K562 (cell line): Measurements from ENCODE around the gene PLXNB1. TPM values are rescaled to one million over a fixed set of nuclear protein-coding genes. Genes with fewer than 3 reads are reported as not detected.

ENCODE experiments used
- ATAC-seq: fragments of 200-7000 bp; cut with Tn5 transposase; 3 replicates; pipeline ENCODE4 v1.9.1; 2020; ENCODE audit warnings: moderate library complexity
- BruUV-seq: library from RNA; stranded (reverse); fragments of 400-500 nt; replicated peaks from 2 replicates; lab custom pipeline; 2021; lab: Mats Ljungman, UMichigan
- CTCF ChIA-PET: fragments of 300-600 bp; formaldehyde crosslinking; extraction: SDS; loops from one replicate; lab custom pipeline; 2021; ENCODE audit warnings: low intra/inter-chr PET ratio; lab: Yijun Ruan, JAX
- POLR2A ChIA-PET: fragments of 300-600, 350-650 bp; sonication (Branson Sonifier 250); formaldehyde crosslinking; extraction: SDS; loops from one replicate; lab custom pipeline; 2021; ENCODE audit warnings: antibody characterized with exemption, inconsistent platforms; lab: Yijun Ruan, JAX
- DNase-seq, 4 experiments: peaks; one replicate each; pipeline versions ENCODE4 v3.0.0 to v3.0.0-alpha.2; 2011 to 2018; ENCODE audit warnings: low spot score in 3 of 4, mixed read lengths in 3 of 4; ENCODE audit errors: extremely low read depth in 1 of 4
- FAIRE-seq: peaks from 2 replicates; lab custom pipeline; 2011; peaks lifted over from hg19 to GRCh38; lab: Jason Lieb, UNC
- H2AFZ ChIP-seq: 2 replicates; pipeline ENCODE4 v1.6.0; 2011; ENCODE audit warnings: low read depth, low read length, control low read depth, inconsistent platforms
- H3K27ac ChIP-seq: fragments of 200-600 bp; 3 replicates; pipeline ENCODE4 v1.8.0; 2011; ENCODE audit warnings: low read depth, mild to moderate bottlenecking, control low read depth, inconsistent platforms, low read length, moderate library complexity, mixed read lengths; ENCODE audit errors: extremely low read depth
- H3K27me3 ChIP-seq, 2 experiments: fragments of 300-600 bp in 1 of 2; 2 replicates in 1 of 2; 3 replicates in 1 of 2; pipeline versions ENCODE4 v1.6.0 to v1.8.0; 2011; ENCODE audit warnings: inconsistent platforms in 2 of 2, low read length in 2 of 2, mild to moderate bottlenecking in 1 of 2, mixed read lengths in 1 of 2, moderate library complexity in 1 of 2; ENCODE audit not compliant: control insufficient read depth in 2 of 2, insufficient read depth in 2 of 2
- H3K36me3 ChIP-seq: fragments of 300-600 bp; 3 replicates; pipeline ENCODE4 v1.8.0; 2011; ENCODE audit warnings: mild to moderate bottlenecking, low read length, inconsistent platforms; ENCODE audit not compliant: control insufficient read depth, insufficient read depth
- H3K4me1 ChIP-seq, 2 experiments: fragments of 200-600 bp in 1 of 2; replicated peaks in 1 of 2; 2 replicates in 1 of 2; 3 replicates in 1 of 2; pipeline versions ENCODE4 v1.5.1 to v1.8.0; 2011; ENCODE audit warnings: inconsistent platforms in 2 of 2, low read length in 2 of 2, mild to moderate bottlenecking in 1 of 2, mixed read lengths in 1 of 2, moderate library complexity in 1 of 2; ENCODE audit not compliant: control insufficient read depth in 2 of 2, insufficient read depth in 2 of 2
- H3K4me2 ChIP-seq: 2 replicates; pipeline ENCODE4 v1.6.1; 2011; ENCODE audit warnings: low read length, control low read depth, inconsistent platforms, mixed read lengths; ENCODE audit not compliant: insufficient read depth
- H3K4me3 ChIP-seq: fragments of 200-600 bp; sonication (generic), shearing (Covaris generic); 2 replicates; pipeline ENCODE4 v1.5.1; 2016; ENCODE audit warnings: control low read depth, inconsistent platforms
- H3K79me2 ChIP-seq: fragments of 200-600 bp; 3 replicates; pipeline ENCODE4 v1.8.0; 2011; ENCODE audit warnings: low read length, inconsistent platforms; ENCODE audit not compliant: control insufficient read depth, insufficient read depth
- H3K9ac ChIP-seq, 2 experiments: 2 replicates each; pipeline versions ENCODE4 v1.6.0 to v1.6.1; 2011; ENCODE audit warnings: low read depth in 2 of 2, low read length in 2 of 2, control low read depth in 1 of 2, inconsistent platforms in 1 of 2, mild to moderate bottlenecking in 1 of 2, mixed read lengths in 1 of 2; ENCODE audit not compliant: insufficient read depth in 1 of 2
- H3K9me1 ChIP-seq: one replicate; pipeline ENCODE4 v1.6.0; 2011; ENCODE audit warnings: inconsistent platforms, mild to moderate bottlenecking, low read length, moderate library complexity; ENCODE audit not compliant: control insufficient read depth, insufficient read depth
- H3K9me3 ChIP-seq: replicated peaks from 2 replicates; pipeline ENCODE4 v1.5.1; 2011; ENCODE audit warnings: low read depth, low read length, inconsistent platforms; ENCODE audit not compliant: control insufficient read depth, insufficient read depth
- H4K20me1 ChIP-seq: replicated peaks from 2 replicates; pipeline ENCODE4 v1.6.1; 2011; ENCODE audit warnings: low read length, inconsistent platforms, mixed read lengths; ENCODE audit not compliant: control insufficient read depth, insufficient read depth
- ATF2 ChIP-seq: sonication (generic); formaldehyde crosslinking; IDR thresholded peaks from 2 replicates; pipeline ENCODE4 v1.8.1; 2022; ENCODE audit warnings: missing genetic modification reagents
- CAMTA2 ChIP-seq: fragments of 250-450 bp; sonication (Bioruptor Pico); conservative IDR thresholded peaks from 2 replicates; pipeline ENCODE4 v1.5.1; 2022
- NFRKB ChIP-seq: fragments of 450-650 bp; IDR thresholded peaks from 2 replicates; pipeline ENCODE4 v1.6.1; 2016; ENCODE audit warnings: low read depth
- PHF8 ChIP-seq: fragments of 200-600 bp; sonication (generic); IDR thresholded peaks from 2 replicates; pipeline ENCODE4 v1.6.1; 2012; ENCODE audit warnings: mixed run types, mild to moderate bottlenecking, inconsistent platforms, low read length, moderate library complexity, borderline replicate concordance
- RAD21 ChIP-seq, 2 experiments: fragments of 250-450 bp in 1 of 2; fragments of 450-650 bp in 1 of 2; sonication (Bioruptor Pico) in 1 of 2; formaldehyde crosslinking in 1 of 2; IDR thresholded peaks in 1 of 2; conservative IDR thresholded peaks in 1 of 2; 2 replicates each; pipeline versions ENCODE4 v1.4.0 to v1.8.0; 2020 to 2022; ENCODE audit warnings: mild to moderate bottlenecking in 2 of 2, moderate library complexity in 1 of 2
- YY1 ChIP-seq, 3 experiments: IDR thresholded peaks; 2 replicates each; pipeline ENCODE4 v1.6.1; 2011; ENCODE audit warnings: low read length in 2 of 3, mild to moderate bottlenecking in 2 of 3, moderate library complexity in 2 of 3, borderline replicate concordance in 1 of 3, control low read depth in 1 of 3, low read depth in 1 of 3; ENCODE audit not compliant: insufficient read depth in 3 of 3, insufficient replicate concordance in 2 of 3, control insufficient read depth in 1 of 3, insufficient read length in 1 of 3; ENCODE audit errors: extremely low read depth in 1 of 3
- WGBS: fragments of 100-300 bp; shearing (Covaris generic); methylation state at CpG from one replicate; pipeline ENCODE4 v1.1.6; 2016; ENCODE audit warnings: low coverage, mixed read lengths; ENCODE audit not compliant: insufficient coverage; ENCODE audit errors: missing lambda C conversion rate; 5-methylcytosine and 5-hydroxymethylcytosine counted together
- in situ Hi-C: fragments of 300-500 bp; cut with MboI; formaldehyde crosslinking; loops from 4 replicates; pipeline ENCODE4 v1.15.0; 2018; ENCODE audit warnings: inconsistent platforms, mixed read lengths
- intact Hi-C: fragments of 100-400 bp; cut with micrococcal nuclease; formaldehyde crosslinking; loops from 2 replicates; pipeline ENCODE4 v1.14.2; 2022
- polyA plus RNA-seq, 8 experiments: library from polyadenylated mRNA; depleted of rRNA in 4 of 8; stranded (reverse) in 5 of 8; unstranded in 3 of 8; fragments of >200 nt; fragmentation: Nextera tagmentation in 2 of 8; fragmentation: Illumina TruSeq in 1 of 8; extraction: Ambion mirVana in 2 of 8; extraction: Trizol in 1 of 8; gene quantifications; 2 replicates each; pipeline versions ENCODE4 v1.2.1 to v1.2.3, GENCODE V29; 2011 to 2014; ENCODE audit warnings: inconsistent platforms in 1 of 8, missing spikeins in 1 of 8
- total RNA-seq, 7 experiments: library from RNA; depleted of rRNA in 6 of 7; stranded (reverse); fragments of >200 nt in 6 of 7; fragmentation: Illumina TruSeq in 2 of 7; extraction: Trizol in 2 of 7; gene quantifications; 2 replicates each; pipeline versions ENCODE4 v1.2.1 to v1.2.3, GENCODE V29; 2011 to 2021; ENCODE audit warnings: low replicate concordance in 1 of 7
- TF ChIP-seq, protein P1 (sequence below): sonication (generic); formaldehyde crosslinking; IDR thresholded peaks from 2 replicates; pipeline ENCODE4 v1.8.0; 2022; ENCODE audit warnings: mild to moderate bottlenecking, missing genetic modification reagents
- TF ChIP-seq, protein P2 (sequence below): fragments of 450-650 bp; formaldehyde crosslinking; IDR thresholded peaks from 2 replicates; pipeline ENCODE4 v1.4.0; 2020; ENCODE audit warnings: mild to moderate bottlenecking, moderate library complexity
- TF ChIP-seq, protein P3 (sequence below): fragments of 250-450 bp; sonication (Bioruptor Pico); IDR thresholded peaks from 2 replicates; pipeline ENCODE4 v1.4.0; 2020; ENCODE audit warnings: mild to moderate bottlenecking, moderate library complexity
- TF ChIP-seq, protein P4 (sequence below): sonication (generic); formaldehyde crosslinking; IDR thresholded peaks from 2 replicates; pipeline ENCODE4 v1.8.0; 2022; ENCODE audit warnings: mild to moderate bottlenecking, missing genetic modification reagents

PLXNB1 gene
- total and polyA plus RNA-seq, 9 of the 15 experiments (the other 6 are each of a cell fraction or from before 2014, with no cell fraction given): 0.17 to 17.4 (median 6.0) TPM

DNA sequence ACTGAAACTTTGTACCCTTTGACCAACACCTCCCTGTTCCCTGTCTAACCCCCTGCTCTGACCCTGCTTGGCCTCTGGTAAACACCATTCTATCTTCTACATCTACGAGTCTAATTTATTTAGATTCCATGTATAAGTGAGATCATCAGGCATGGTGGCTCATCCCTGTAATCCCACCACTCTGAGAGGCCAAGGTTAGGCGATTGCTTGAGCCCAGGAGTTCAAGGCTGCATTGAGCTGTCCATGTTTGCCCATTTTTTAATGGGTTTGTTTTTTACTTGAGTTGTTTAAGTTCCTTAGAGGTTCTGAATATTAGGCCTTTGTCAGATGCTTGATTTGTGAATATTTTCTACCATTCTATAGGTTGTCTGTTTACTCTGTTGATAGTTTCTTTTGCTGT lies 40.9 kb downstream of the PLXNB1 start:
- no peak for TF ChIP-seq ATF2 (CRISPR knock-in tag)
- TF ChIP-seq NFRKB: no peak
- TF ChIP-seq, protein P1, sequence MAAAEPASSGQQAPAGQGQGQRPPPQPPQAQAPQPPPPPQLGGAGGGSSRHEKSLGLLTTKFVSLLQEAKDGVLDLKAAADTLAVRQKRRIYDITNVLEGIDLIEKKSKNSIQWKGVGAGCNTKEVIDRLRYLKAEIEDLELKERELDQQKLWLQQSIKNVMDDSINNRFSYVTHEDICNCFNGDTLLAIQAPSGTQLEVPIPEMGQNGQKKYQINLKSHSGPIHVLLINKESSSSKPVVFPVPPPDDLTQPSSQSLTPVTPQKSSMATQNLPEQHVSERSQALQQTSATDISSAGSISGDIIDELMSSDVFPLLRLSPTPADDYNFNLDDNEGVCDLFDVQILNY: no peak
- TF ChIP-seq CAMTA2 (CRISPR knock-in tag): no peak
- TF ChIP-seq, protein P2, sequence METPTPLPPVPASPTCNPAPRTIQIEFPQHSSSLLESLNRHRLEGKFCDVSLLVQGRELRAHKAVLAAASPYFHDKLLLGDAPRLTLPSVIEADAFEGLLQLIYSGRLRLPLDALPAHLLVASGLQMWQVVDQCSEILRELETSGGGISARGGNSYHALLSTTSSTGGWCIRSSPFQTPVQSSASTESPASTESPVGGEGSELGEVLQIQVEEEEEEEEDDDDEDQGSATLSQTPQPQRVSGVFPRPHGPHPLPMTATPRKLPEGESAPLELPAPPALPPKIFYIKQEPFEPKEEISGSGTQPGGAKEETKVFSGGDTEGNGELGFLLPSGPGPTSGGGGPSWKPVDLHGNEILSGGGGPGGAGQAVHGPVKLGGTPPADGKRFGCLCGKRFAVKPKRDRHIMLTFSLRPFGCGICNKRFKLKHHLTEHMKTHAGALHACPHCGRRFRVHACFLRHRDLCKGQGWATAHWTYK: no peak
- no peak for TF ChIP-seq PHF8
- TF ChIP-seq YY1 (IDR thresholded peaks at IDR 0.05; ENCODE audit: borderline replicate concordance in 1 of 3, control insufficient read depth in 1 of 3, extremely low read depth in 1 of 3, insufficient read depth in 3 of 3, insufficient read length in 1 of 3, insufficient replicate concordance in 2 of 3, low read depth in 1 of 3, low read length in 2 of 3): no peak
- no peak for TF ChIP-seq RAD21 (CRISPR knock-in tag; conservative IDR thresholded peaks at IDR 0.05 in 1 of 2, IDR thresholded peaks at IDR 0.05 in 1 of 2)
- TF ChIP-seq, protein P3, sequence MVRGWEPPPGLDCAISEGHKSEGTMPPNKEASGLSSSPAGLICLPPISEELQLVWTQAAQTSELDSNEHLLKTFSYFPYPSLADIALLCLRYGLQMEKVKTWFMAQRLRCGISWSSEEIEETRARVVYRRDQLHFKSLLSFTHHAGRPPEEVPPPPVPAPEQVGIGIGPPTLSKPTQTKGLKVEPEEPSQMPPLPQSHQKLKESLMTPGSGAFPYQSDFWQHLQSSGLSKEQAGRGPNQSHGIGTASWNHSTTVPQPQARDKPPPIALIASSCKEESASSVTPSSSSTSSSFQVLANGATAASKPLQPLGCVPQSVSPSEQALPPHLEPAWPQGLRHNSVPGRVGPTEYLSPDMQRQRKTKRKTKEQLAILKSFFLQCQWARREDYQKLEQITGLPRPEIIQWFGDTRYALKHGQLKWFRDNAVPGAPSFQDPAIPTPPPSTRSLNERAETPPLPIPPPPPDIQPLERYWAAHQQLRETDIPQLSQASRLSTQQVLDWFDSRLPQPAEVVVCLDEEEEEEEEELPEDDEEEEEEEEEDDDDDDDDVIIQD: no peak
- TF ChIP-seq, protein P4, sequence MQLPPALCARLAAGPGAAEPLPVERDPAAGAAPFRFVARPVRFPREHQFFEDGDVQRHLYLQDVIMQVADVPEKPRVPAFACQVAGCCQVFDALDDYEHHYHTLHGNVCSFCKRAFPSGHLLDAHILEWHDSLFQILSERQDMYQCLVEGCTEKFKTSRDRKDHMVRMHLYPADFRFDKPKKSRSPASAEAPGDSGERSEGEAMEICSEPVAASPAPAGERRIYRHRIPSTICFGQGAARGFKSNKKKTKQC (CRISPR knock-in tag): no peak
- Histone ChIP-seq H3K4me1 (no peaks in the 10 kb centered on the region), H3K79me2 (no peaks in the 10 kb centered on the region), H3K4me2 (no peak overlapping the region), H2AFZ (no peak overlapping the region), H3K36me3 (no peaks in the 10 kb centered on the region), H3K27ac (no peak overlapping the region), H3K9me3 (no peaks in the 10 kb centered on the region), H3K9me1 (no peaks in the 10 kb centered on the region), H4K20me1 (no peaks in the 10 kb centered on the region), H3K27me3 (no peaks in the 10 kb centered on the region; a peak in 1 of 5 replicates), H3K9ac (no peak overlapping the region), H3K4me3 (no peak overlapping the region)
- intact Hi-C loops (no loop called here), in situ Hi-C loops (no loop called here)
- POLR2A ChIA-PET: no interaction called here
- CTCF ChIA-PET: no interaction called here
- BruUV-seq: no TSS peak
- ATAC-seq (no peak), FAIRE-seq (no peak), DNase-seq (no peak)
- WGBS: 6% methylated on average over 2 of the region's 2 CpGs
